Activated T-helper 17 cell treated with anti-CD3 and anti-CD28 coated beads, Interleukin-2, amount 50 U/mL, for 72 hours (primary cell): Measurements from ENCODE around the gene GLB1L3. TPM values are rescaled to one million over a fixed set of nuclear protein-coding genes. Genes with fewer than 3 reads are reported as not detected.
"Not testable (repeated sequence)": the region's sequence is repeated elsewhere in the genome, so short reads cannot be mapped to it uniquely, and the experiment has no call there.

Experiments used
- ATAC-seq: fragments of 150-1000 bp; cut with Tn5 transposase; replicated peaks from 2 replicates; pipeline ENCODE4 v1.10.0; 2021; ENCODE audit warnings: mild to moderate bottlenecking, moderate library complexity
- H3K27ac Mint-ChIP-seq: one replicate; pipeline ENCODE4 v1.8.0; 2022; ENCODE audit warnings: mixed read lengths
- H3K27me3 Mint-ChIP-seq: one replicate; pipeline ENCODE4 v1.8.0; 2022; ENCODE audit warnings: mixed read lengths
- H3K36me3 Mint-ChIP-seq: one replicate; pipeline ENCODE4 v1.8.0; 2022; ENCODE audit warnings: low read depth, mild to moderate bottlenecking, mixed read lengths
- H3K4me1 Mint-ChIP-seq: one replicate; pipeline ENCODE4 v1.8.0; 2022; ENCODE audit warnings: mixed read lengths
- H3K4me3 Mint-ChIP-seq: one replicate; pipeline ENCODE4 v1.8.0; 2022; ENCODE audit warnings: mild to moderate bottlenecking, mixed read lengths
- H3K9me3 Mint-ChIP-seq: one replicate; pipeline ENCODE4 v1.8.0; 2022; ENCODE audit warnings: mixed read lengths
- total RNA-seq, 2 donors: library from RNA; stranded (reverse); gene quantifications; one replicate each; pipeline ENCODE4 v1.2.3, GENCODE V29; 2022

Gene GLB1L3
- total RNA-seq, 2 donors from 2014 or later = 10.9 to 15.7 TPM

DNA sequence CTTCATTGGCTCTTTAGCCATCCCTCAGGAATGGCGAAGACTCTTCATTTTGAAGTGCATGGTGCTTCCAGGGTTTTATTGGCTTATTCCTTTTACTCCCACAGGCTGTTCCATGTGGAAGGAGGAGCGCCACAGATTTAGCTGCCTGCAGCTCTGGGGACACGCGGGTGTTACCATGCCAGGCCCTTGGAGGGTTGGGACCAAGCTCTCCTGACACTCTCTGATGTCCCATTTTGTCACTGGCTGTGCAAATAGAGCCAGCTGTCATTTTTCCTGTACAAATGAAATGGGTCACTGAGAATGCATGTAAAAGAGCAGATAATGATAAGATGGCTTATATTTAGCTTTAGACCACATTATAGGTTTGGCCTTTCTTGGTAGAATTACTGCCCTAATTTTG is 32.3 kb upstream of the GLB1L3 start:
- H3K36me3 Mint-ChIP-seq = peaks cover 76% of the 10 kb centered on the region
- no peak overlapping the region for H3K4me3 Mint-ChIP-seq
- peaks cover 7% of the 10 kb centered on the region for H3K4me1 Mint-ChIP-seq
- no peaks in the 10 kb centered on the region for H3K27me3 Mint-ChIP-seq
- ATAC-seq = no peak
- H3K9me3 Mint-ChIP-seq = no peaks in the 10 kb centered on the region
- H3K27ac Mint-ChIP-seq = peak overlapping the region; percentile 45

DNA sequence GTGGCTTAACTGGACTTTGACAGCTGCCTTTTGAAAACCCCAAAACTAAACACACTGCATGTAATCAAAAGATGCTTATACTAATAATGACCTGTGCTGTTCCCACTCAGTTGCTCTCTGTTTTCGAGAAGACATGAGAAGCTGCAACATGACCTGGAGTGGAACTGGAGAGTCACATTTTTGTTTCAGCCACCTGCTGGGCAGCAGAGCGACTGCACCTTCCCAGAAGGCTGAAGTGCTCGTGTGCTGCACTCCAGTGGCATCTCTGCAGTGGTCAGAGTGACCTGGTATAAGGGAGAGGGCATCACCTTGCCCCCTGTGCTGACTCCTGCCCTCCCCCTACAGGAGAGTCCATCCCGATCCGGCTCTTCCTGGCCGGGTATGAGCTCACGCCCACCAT is 31.6 kb upstream of the GLB1L3 start:
- ATAC-seq = no peak
- H3K4me1 Mint-ChIP-seq = peaks cover 7% of the 10 kb centered on the region
- H3K9me3 Mint-ChIP-seq = no peaks in the 10 kb centered on the region
- no peaks in the 10 kb centered on the region for H3K27me3 Mint-ChIP-seq
- peak overlapping the region; percentile 20 for H3K27ac Mint-ChIP-seq
- no peak overlapping the region for H3K4me3 Mint-ChIP-seq
- H3K36me3 Mint-ChIP-seq = peaks cover 83% of the 10 kb centered on the region

DNA sequence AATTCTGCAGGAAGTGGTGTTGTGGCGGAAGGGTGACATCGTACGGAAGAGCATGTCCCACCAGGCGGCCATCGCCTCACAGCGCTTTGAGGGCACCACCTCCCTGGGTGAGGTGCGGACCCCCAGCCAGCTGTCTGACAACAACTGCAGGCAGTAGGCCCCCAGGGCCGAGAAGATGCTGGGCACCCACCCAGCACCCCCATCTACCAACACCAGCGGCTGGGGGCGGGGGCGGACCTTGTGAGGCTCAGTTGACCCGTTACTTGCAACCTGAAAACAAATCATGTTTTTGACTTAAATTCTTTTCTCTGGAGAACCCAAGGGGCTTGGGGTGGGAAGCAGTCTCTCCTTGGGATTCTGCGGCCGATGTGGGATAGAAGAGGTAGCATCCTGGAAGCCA is 30.7 kb upstream of the GLB1L3 start:
- no peak overlapping the region for H3K4me3 Mint-ChIP-seq

DNA sequence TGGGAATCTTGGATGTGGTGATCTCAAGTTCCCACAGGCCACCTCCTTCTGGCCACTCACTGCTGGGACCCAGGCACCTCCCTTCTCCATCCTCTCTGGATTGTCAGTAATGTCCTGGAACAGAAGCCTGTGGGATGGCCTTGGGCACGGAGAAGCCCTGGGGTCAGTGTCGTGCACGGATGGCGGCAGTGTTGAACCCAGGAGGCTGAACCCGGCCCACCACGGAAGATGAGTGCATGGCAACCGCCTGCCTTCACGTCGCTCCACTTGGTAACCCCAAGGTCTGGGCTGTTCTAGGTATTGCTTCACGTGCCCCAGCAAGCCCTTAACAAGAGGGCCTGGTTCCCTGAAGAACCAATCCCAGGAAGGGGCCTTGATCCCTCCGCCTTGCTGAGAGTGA is 30.1 kb upstream of the GLB1L3 start:
- Mint-ChIP-seq H3K9me3 (no peaks in the 10 kb centered on the region), H3K36me3 (peaks cover 89% of the 10 kb centered on the region), H3K4me1 (peaks cover 7% of the 10 kb centered on the region), H3K27ac (no peak overlapping the region), H3K27me3 (no peaks in the 10 kb centered on the region), H3K4me3 (no peak overlapping the region)
- no peak for ATAC-seq

More for the DNA sequence above, 30.7 kb upstream of the GLB1L3 start:
- no peak for ATAC-seq
- Mint-ChIP-seq H3K27ac (no peak overlapping the region), H3K27me3 (no peaks in the 10 kb centered on the region), H3K36me3 (peaks cover 83% of the 10 kb centered on the region), H3K4me1 (peaks cover 7% of the 10 kb centered on the region), H3K9me3 (no peaks in the 10 kb centered on the region)

DNA sequence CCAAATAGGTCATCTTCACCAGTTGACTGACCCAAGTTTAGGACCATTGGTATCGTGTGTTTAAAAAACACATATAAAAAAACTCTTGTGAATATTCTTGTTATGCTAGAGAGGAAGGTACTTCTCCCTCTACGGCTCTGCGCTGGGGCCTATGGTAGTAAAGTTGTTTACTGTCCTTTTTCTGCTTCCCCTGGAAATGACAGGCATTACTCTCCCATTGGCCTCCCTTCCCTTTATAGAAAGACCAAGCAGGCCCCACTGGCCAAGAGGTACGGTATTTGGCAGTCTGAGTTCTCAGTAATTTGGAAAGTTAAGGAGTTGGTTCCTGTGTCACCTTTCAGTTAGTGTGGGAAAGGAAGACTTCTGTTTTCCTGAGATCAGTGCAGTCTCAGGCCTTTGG is 29.5 kb upstream of the GLB1L3 start:
- H3K36me3 Mint-ChIP-seq = peaks cover 94% of the 10 kb centered on the region
- ATAC-seq = no peak
- H3K27me3 Mint-ChIP-seq = no peaks in the 10 kb centered on the region
- no peak overlapping the region for H3K4me3 Mint-ChIP-seq
- no peaks in the 10 kb centered on the region for H3K9me3 Mint-ChIP-seq
- peak overlapping the region; percentile 83 for H3K27ac Mint-ChIP-seq
- peaks cover 7% of the 10 kb centered on the region for H3K4me1 Mint-ChIP-seq

DNA sequence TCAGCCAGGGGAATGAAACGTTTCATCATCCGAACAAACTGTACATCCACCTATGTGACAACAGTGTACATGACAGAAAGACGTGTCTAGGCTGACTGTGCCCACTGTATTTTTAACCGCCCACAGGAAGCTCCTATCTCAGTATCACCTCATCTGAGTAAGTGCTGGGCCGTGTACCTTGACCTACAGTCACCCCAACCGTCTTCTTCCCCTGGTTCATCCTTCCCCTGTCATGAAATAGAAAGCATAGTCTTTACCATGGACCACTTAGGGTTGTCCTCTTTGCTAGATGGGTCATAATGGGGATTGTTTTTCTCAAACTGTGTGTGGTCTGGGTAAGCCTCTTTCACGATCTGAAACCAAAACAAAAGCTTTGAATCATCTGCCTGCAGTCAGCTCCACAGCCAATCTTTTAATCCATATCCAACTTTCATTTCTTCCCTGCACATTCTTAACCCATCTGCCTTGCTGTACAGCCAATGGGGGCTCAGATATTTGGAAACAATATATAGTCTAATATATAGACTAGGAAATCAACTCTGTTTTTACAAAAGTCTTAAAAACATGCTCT is 27.2 kb upstream of the GLB1L3 start:
- peak overlapping the region; percentile 83 for H3K27ac Mint-ChIP-seq
- no peaks in the 10 kb centered on the region for H3K9me3 Mint-ChIP-seq
- H3K27me3 Mint-ChIP-seq = no peaks in the 10 kb centered on the region
- H3K4me3 Mint-ChIP-seq = peak overlapping the region; percentile 47
- H3K36me3 Mint-ChIP-seq = peaks cover 75% of the 10 kb centered on the region
- peak; percentile 71 for ATAC-seq
- peaks cover 12% of the 10 kb centered on the region for H3K4me1 Mint-ChIP-seq

DNA sequence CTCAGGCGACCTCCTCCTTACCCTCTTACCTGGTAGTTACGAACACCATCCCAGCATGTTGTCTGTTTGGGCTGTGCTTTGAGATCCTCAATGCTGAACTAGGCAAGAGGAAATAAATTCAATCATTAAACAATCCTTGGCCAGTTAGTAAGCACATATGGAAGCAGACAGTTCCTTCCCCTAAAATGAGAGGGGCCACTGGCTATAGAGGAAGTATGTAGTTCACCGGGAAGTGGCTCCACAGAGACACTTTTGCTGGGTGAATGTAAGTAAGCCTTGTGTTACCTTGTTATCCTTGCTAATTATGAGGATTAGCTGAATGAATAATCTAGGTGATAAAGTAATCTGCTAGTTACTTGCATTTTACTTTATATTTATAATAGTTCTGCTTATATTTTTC is 25.9 kb upstream of the GLB1L3 start:
- ATAC-seq = no peak
- Mint-ChIP-seq H3K27me3 (no peaks in the 10 kb centered on the region), H3K4me3 (no peak overlapping the region), H3K9me3 (no peaks in the 10 kb centered on the region), H3K36me3 (peaks cover 64% of the 10 kb centered on the region), H3K27ac (no peak overlapping the region), H3K4me1 (peaks cover 17% of the 10 kb centered on the region)

DNA sequence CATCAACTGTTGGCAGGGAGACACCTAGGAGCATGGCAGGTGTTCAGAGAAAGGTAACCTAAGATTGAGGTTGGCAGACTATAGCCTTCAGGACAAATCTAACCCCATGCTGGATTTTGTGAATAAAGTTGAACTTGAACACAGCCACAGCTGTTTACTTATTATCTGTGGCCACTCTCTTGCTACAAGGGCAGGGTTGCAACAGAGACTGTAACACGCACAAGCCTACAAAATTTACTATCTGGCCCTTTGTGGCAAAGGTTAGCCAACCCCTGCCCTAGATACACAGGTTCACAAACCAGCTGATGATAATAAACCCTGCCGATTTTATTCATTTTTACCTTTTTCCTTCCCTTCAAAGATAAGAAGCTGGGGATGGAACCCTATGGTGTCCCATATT is 25.5 kb upstream of the GLB1L3 start:
- peaks cover 62% of the 10 kb centered on the region for H3K36me3 Mint-ChIP-seq
- no peak overlapping the region for H3K4me3 Mint-ChIP-seq
- ATAC-seq = no peak
- H3K4me1 Mint-ChIP-seq = peaks cover 17% of the 10 kb centered on the region
- H3K27me3 Mint-ChIP-seq = no peaks in the 10 kb centered on the region
- no peak overlapping the region for H3K27ac Mint-ChIP-seq
- H3K9me3 Mint-ChIP-seq = no peaks in the 10 kb centered on the region

DNA sequence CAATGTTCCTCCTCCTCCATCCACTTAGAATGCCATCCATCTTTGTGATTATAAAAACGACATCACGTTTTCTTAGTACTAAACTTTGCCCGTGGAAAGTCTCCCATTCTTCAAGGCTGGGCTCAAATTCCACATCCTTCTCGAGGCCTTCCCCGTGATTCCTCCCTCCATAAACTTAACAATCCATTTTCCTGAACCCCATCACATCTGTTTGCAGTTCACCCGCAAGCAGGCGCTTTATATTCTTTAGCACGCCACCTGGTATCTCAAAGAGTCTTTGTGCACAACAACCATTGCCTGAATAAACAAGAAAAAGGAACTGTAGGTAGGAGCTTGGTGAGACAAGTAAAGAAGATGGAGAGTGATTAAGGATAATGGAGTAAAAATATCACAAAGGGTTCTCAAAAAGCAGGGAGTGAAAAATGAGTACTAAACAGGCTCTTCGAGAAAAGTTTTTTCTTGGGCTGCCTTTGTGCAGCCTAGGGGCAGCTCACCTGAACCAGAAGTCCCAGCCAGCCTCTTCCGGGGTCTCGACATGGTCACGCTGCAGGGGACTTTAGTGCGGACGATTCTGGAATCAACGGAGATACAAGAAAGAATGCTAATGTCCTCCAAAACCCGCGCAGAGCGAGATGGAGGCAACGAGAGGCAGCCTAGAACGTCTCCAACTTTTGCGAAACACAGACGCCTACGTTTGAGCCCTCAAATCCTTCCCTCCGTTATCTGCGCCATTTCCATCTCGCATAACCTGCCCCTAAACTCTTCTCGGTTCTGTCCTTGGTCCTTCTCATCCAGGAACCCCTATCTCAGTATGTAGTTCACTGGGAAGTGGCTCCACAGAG is 23.6 kb upstream of the GLB1L3 start:
- Mint-ChIP-seq H3K27ac (peak overlapping the region; percentile 92), H3K4me3 (peak overlapping the region; percentile 98), H3K36me3 (peaks cover 43% of the 10 kb centered on the region), H3K4me1 (peaks cover 17% of the 10 kb centered on the region), H3K27me3 (no peaks in the 10 kb centered on the region), H3K9me3 (no peaks in the 10 kb centered on the region)
- peak; percentile 14 for ATAC-seq

DNA sequence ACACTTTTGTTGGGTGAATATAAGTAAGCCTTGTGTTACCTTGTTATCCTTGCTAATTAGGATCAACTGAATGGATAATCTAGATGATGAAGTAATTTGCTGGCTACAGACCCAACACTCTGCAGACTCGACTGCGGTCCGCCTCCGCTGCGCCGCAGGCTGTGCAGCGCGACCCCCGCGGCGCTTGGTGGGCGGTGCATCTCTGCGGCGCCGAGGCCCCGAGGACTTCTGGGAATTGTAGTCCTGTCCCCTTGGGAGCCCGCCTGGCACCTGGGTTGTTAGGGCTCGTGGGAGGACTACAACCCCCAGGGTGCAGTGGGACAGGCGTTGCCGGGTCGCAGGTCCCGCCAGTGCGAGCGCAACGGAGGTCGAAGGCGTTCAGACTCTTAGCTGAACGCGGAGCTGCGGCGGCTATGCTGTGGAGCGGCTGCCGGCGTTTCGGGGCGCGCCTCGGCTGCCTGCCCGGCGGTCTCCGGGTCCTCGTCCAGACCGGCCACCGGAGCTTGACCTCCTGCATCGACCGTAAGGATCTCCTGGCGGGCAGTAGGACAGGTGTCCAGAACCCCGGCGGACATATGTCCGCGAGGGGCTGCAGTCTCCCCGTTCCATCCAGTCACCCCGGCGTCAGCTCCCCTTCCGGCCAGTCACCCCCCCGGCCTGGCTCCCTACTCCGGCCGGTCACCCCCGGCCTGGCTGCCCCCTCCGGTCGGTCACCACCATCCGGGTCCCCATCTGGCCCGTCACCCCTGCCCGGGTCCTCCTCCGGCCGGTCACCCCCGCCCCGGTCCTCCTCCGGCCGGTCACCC is 22.8 kb upstream of the GLB1L3 start, which contains the start of the genes ACAD8 and THYN1:
TSS of gene ACAD8 (plus strand) at position 381 of the 806 bp plus-strand sequence. CDS start at position 414, 33 bp downstream.
TSS of gene THYN1 (minus strand) at position 165 of the 806 bp plus-strand sequence. CDS start 470 bp downstream, outside the sequence.
- Mint-ChIP-seq H3K4me3 (peak within 1 kb of the TSS; percentile 98), H3K9me3 (no peaks in the 10 kb centered on the region)

DNA sequence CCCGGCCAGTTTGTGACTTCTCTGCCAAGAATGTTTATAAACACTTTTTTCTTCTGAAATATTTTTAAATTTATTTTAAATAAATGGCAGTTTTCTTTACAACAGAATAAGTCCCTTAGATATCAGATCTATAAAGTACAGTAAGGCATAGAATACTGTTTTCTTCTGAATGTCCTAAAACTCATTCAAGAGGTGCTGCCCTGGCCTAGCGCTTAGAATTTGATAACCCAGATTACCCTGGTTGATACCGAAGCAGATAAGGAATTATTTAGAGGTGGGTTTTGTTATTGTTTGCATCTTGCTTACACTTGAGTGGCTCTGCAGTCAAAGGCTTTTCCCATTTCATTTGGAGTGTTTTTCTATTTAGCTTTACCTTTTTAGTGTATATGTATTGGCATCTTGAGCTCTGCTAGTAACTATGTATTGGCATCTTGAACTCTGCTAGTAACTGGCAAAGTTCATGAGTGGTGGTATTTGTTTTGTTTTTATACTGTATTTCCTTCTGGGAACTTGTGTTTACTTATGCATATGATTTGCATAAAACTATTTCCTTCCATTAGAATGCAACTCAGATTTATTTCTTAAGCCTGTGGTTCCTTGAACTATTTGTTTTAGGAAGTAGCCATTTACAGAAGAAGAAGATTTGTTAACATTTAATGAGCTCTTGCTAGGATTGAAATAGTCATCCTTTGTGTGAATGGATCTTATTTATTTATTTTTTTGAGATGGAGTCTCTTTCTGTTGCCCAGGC is 21.6 kb upstream of the GLB1L3 start:
- Mint-ChIP-seq H3K4me1 (peaks cover 14% of the 10 kb centered on the region), H3K27me3 (no peaks in the 10 kb centered on the region), H3K4me3 (peak overlapping the region; percentile 98), H3K9me3 (no peaks in the 10 kb centered on the region), H3K36me3 (peaks cover 41% of the 10 kb centered on the region), H3K27ac (peak overlapping the region; percentile 68)
- ATAC-seq = no peak

More for the DNA sequence above, 22.8 kb upstream of the GLB1L3 start, which contains the start of the genes ACAD8 and THYN1:
- H3K27me3 Mint-ChIP-seq = no peaks in the 10 kb centered on the region
- peaks cover 41% of the 10 kb centered on the region for H3K36me3 Mint-ChIP-seq
- peak within 1 kb of the TSS; percentile 92 for H3K27ac Mint-ChIP-seq
- H3K4me1 Mint-ChIP-seq = peaks cover 18% of the 10 kb centered on the region
- ATAC-seq = peak; percentile 96

DNA sequence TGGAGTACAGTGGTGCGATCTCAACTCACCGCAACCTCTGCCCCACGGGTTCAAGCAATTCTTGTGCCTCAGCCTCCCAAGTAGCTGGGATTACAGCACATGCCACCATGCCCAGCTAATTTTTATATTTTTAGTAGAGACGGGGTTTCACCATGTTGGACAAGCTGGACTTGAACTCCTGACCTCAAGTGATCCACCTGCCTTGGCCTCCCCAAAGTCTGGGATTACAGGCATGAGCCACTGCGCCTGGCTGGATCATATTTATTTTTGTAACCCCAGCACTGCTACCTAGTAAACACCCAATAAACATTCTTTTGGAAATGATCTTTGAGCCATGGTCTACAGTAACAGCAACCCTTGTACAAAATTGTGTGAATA is 21.0 kb upstream of the GLB1L3 start:
- H3K9me3 Mint-ChIP-seq, ATAC-seq, H3K27ac Mint-ChIP-seq, H3K27me3 Mint-ChIP-seq: not testable (repeated sequence)
- H3K4me3 Mint-ChIP-seq = peak overlapping the region; percentile 98
- peaks cover 14% of the 10 kb centered on the region for H3K4me1 Mint-ChIP-seq
- peaks cover 41% of the 10 kb centered on the region for H3K36me3 Mint-ChIP-seq

DNA sequence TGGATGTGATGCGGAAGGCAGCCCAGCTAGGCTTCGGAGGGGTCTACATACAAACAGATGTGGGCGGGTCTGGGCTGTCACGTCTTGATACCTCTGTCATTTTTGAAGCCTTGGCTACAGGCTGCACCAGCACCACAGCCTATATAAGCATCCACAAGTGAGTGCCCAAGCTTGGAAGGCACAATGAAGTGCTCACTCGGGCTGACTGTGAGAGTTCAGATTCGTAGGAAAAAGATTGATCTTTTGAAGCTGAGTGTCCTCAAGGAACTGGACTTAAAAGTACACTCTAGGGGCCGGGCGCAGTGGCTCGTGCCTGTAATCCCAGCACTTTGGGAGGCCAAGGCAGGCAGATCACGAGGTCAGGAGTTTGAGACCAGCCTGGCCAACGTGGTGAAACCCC is 19.1 kb upstream of the GLB1L3 start:
- Mint-ChIP-seq H3K27ac (no peak overlapping the region), H3K27me3 (no peaks in the 10 kb centered on the region), H3K36me3 (peaks cover 34% of the 10 kb centered on the region), H3K9me3 (no peaks in the 10 kb centered on the region), H3K4me1 (peaks cover 14% of the 10 kb centered on the region), H3K4me3 (no peak overlapping the region)
- ATAC-seq = no peak

DNA sequence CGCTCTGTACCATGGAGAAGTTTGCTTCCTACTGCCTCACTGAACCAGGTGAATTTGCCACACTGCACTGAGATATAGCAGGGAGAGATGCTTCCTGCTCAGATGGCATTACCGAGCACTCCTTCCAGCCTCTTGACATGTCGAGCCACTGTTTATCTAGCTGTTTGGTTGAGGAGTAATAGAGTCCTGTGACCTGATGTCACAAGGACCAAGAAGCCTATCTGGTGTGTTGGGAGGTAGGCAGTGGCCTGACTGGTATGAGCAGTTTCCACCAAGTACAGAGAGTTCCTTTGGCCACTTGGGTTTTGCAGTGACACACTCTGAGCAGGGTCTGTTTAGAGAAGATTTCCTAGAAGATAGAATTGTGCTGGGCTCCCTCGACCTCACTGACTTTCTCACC is 17.6 kb upstream of the GLB1L3 start:
- Mint-ChIP-seq H3K4me1 (peaks cover 9% of the 10 kb centered on the region), H3K36me3 (peaks cover 49% of the 10 kb centered on the region), H3K9me3 (no peaks in the 10 kb centered on the region), H3K27me3 (no peaks in the 10 kb centered on the region), H3K4me3 (no peak overlapping the region), H3K27ac (peak overlapping the region; percentile 18)
- ATAC-seq = no peak
